Astrocyte (in vitro differentiated cells and primary cell): Measurements from ENCODE around the gene CTNNA2. TPM values are rescaled to one million over a fixed set of nuclear protein-coding genes. Genes with fewer than 3 reads are reported as not detected.

Source experiments
- DNase-seq: peaks from one replicate; pipeline ENCODE4 v3.0.0-alpha.2; 2010; ENCODE audit warnings: low read depth
- FAIRE-seq: peaks from 2 replicates; lab custom pipeline; 2011; peaks lifted over from hg19 to GRCh38; lab: Jason Lieb, UNC
- H2AFZ ChIP-seq: 2 replicates; pipeline ENCODE4 v1.6.0; 2012; ENCODE audit warnings: low read depth, low read length, inconsistent platforms
- H3K27ac ChIP-seq: 2 replicates; pipeline ENCODE4 v1.5.1; 2011; ENCODE audit warnings: low read depth, low read length, inconsistent platforms
- H3K27me3 ChIP-seq: 2 replicates; pipeline ENCODE4 v1.6.0; 2011; ENCODE audit warnings: low read length, inconsistent platforms; ENCODE audit not compliant: insufficient read depth
- H3K36me3 ChIP-seq: 2 replicates; pipeline ENCODE4 v1.5.1; 2011; ENCODE audit warnings: low read length, inconsistent platforms; ENCODE audit not compliant: insufficient read depth
- H3K4me1 ChIP-seq: 2 replicates; pipeline ENCODE4 v1.5.1; 2011; ENCODE audit warnings: low read length, inconsistent platforms; ENCODE audit not compliant: insufficient read depth
- H3K4me2 ChIP-seq: 2 replicates; pipeline ENCODE4 v1.6.0; 2012; ENCODE audit warnings: low read length, inconsistent platforms
- H3K4me3 ChIP-seq: 2 replicates; pipeline ENCODE4 v1.5.1; 2011; ENCODE audit warnings: low read depth, mild to moderate bottlenecking, low read length, inconsistent platforms; ENCODE audit not compliant: insufficient read depth
- H3K79me2 ChIP-seq: 2 replicates; pipeline ENCODE4 v1.6.0; 2012; ENCODE audit warnings: mild to moderate bottlenecking, low read length, inconsistent platforms; ENCODE audit not compliant: insufficient read depth
- H3K9ac ChIP-seq: 2 replicates; pipeline ENCODE4 v1.6.0; 2012; ENCODE audit warnings: mild to moderate bottlenecking, low read length, inconsistent platforms
- H3K9me3 ChIP-seq: 2 replicates; pipeline ENCODE4 v1.5.1; 2012; ENCODE audit warnings: low read depth, mild to moderate bottlenecking, low read length, inconsistent platforms; ENCODE audit not compliant: insufficient read depth
- H4K20me1 ChIP-seq: 2 replicates; pipeline ENCODE4 v1.6.0; 2012; ENCODE audit warnings: low read length, inconsistent platforms; ENCODE audit not compliant: insufficient read depth
- H3K27ac Mint-ChIP-seq: one replicate; pipeline ENCODE4 v1.8.0; 2021; ENCODE audit warnings: mild to moderate bottlenecking, mixed read lengths; ENCODE audit not compliant: unreplicated experiment
- H3K27me3 Mint-ChIP-seq: one replicate; pipeline ENCODE4 v1.8.0; 2021; ENCODE audit warnings: low read depth, mixed read lengths; ENCODE audit not compliant: unreplicated experiment
- H3K36me3 Mint-ChIP-seq: one replicate; pipeline ENCODE4 v1.8.0; 2021; ENCODE audit warnings: low read depth, mixed read lengths; ENCODE audit not compliant: unreplicated experiment
- H3K4me1 Mint-ChIP-seq: one replicate; pipeline ENCODE4 v1.8.0; 2021; ENCODE audit warnings: low read depth, mixed read lengths; ENCODE audit not compliant: unreplicated experiment
- H3K4me3 Mint-ChIP-seq: one replicate; pipeline ENCODE4 v1.8.0; 2021; ENCODE audit warnings: mild to moderate bottlenecking, moderate library complexity, mixed read lengths; ENCODE audit not compliant: unreplicated experiment
- H3K9me3 Mint-ChIP-seq: one replicate; pipeline ENCODE4 v1.8.0; 2021; ENCODE audit warnings: mild to moderate bottlenecking, mixed read lengths; ENCODE audit not compliant: unreplicated experiment
- CTCF ChIP-seq: IDR thresholded peaks from 2 replicates; pipeline ENCODE4 v1.5.1; 2011; ENCODE audit warnings: low read depth, mild to moderate bottlenecking, inconsistent platforms, low read length, moderate library complexity; ENCODE audit not compliant: insufficient read depth
- EZH2 ChIP-seq: IDR thresholded peaks from 2 replicates; pipeline ENCODE4 v1.6.1; 2012; ENCODE audit warnings: mild to moderate bottlenecking, low read length, inconsistent platforms; ENCODE audit not compliant: insufficient read depth
- total RNA-seq: library from RNA; stranded (reverse); gene quantifications from 2 replicates; pipeline ENCODE4 v1.2.1, GENCODE V29; 2021

CTNNA2 gene
- total RNA-seq, 1 donor from 2014 or later, result 3.9 TPM

- no peak for TF ChIP-seq CTCF
- TF ChIP-seq EZH2, result no peak
- Mint-ChIP-seq H3K4me3 (no peak overlapping the region), H3K27ac (no peak overlapping the region), H3K4me1 (peaks cover 1% of the 10 kb centered on the region), H3K9me3 (no peaks in the 10 kb centered on the region), H3K27me3 (no peaks in the 10 kb centered on the region), H3K36me3 (no peaks in the 10 kb centered on the region)
- Histone ChIP-seq H3K79me2 (no peaks in the 10 kb centered on the region), H2AFZ (no peak overlapping the region), H4K20me1 (no peaks in the 10 kb centered on the region), H3K36me3 (no peaks in the 10 kb centered on the region), H3K4me2 (no peak overlapping the region), H3K27ac (no peak overlapping the region), H3K4me3 (no peak overlapping the region), H3K9me3 (peaks cover 2% of the 10 kb centered on the region), H3K4me1 (no peaks in the 10 kb centered on the region), H3K27me3 (no peaks in the 10 kb centered on the region), H3K9ac (no peak overlapping the region)
- DNase-seq (no peak), FAIRE-seq (no peak)
Measured at GRCh38 chr2:79915455-79915854, 402.6 kb downstream of the CTNNA2 start.

- no peak overlapping the region for H3K4me3 ChIP-seq
- H3K27me3 ChIP-seq, result no peaks in the 10 kb centered on the region
- no peaks in the 10 kb centered on the region for H3K4me1 ChIP-seq
- no peak overlapping the region for H3K4me3 Mint-ChIP-seq
- no peak overlapping the region for H3K9ac ChIP-seq
- no peaks in the 10 kb centered on the region for H3K9me3 Mint-ChIP-seq
- H3K4me1 Mint-ChIP-seq, result peaks cover 1% of the 10 kb centered on the region
- H3K36me3 Mint-ChIP-seq, result no peaks in the 10 kb centered on the region
- H3K9me3 ChIP-seq, result peaks cover 2% of the 10 kb centered on the region
- H3K36me3 ChIP-seq, result no peaks in the 10 kb centered on the region
- no peak overlapping the region for H3K27ac Mint-ChIP-seq
- no peak overlapping the region for H3K27ac ChIP-seq
- DNase-seq (no peak), FAIRE-seq (no peak)
- no peaks in the 10 kb centered on the region for H4K20me1 ChIP-seq
- no peaks in the 10 kb centered on the region for H3K27me3 Mint-ChIP-seq
- no peak overlapping the region for H3K4me2 ChIP-seq
- no peaks in the 10 kb centered on the region for H3K79me2 ChIP-seq
- H2AFZ ChIP-seq, result no peak overlapping the region
- TF ChIP-seq EZH2 (no peak), CTCF (no peak)
Measured at GRCh38 chr2:79916285-79916684, 403.4 kb downstream of the CTNNA2 start.

GRCh38 chr2:79920512-79921076, 407.7 kb downstream of the CTNNA2 start:
- Histone ChIP-seq H3K9me3 (peaks cover 2% of the 10 kb centered on the region), H3K36me3 (no peaks in the 10 kb centered on the region), H3K27ac (no peak overlapping the region), H2AFZ (no peak overlapping the region), H3K79me2 (no peaks in the 10 kb centered on the region), H3K4me3 (no peak overlapping the region), H3K27me3 (no peaks in the 10 kb centered on the region), H3K4me2 (no peak overlapping the region), H4K20me1 (no peaks in the 10 kb centered on the region), H3K9ac (no peak overlapping the region), H3K4me1 (no peaks in the 10 kb centered on the region)
- TF ChIP-seq CTCF (no peak), EZH2 (no peak)
- FAIRE-seq (no peak), DNase-seq (no peak)
- Mint-ChIP-seq H3K4me3 (no peak overlapping the region), H3K4me1 (peaks cover 1% of the 10 kb centered on the region), H3K27me3 (no peaks in the 10 kb centered on the region), H3K36me3 (no peaks in the 10 kb centered on the region), H3K27ac (no peak overlapping the region), H3K9me3 (no peaks in the 10 kb centered on the region)
